Mucosa of descending colon (tissue), 3 donors: ENCODE results near the gene HIGD1C. TPM values are rescaled to one million over a fixed set of nuclear protein-coding genes. Genes with fewer than 3 reads are reported as not detected.
A peak's percentile ranks its signal among the peaks of the same experiment; 100 is the strongest.
"Not testable (repeated sequence)": the region's sequence is repeated elsewhere in the genome, so short reads cannot be mapped to it uniquely, and the experiment has no call there.

Experiments
- ATAC-seq: fragments of 200-7000 bp; cut with Tn5 transposase; one replicate; pipeline ENCODE4 v1.9.1; 2020; ENCODE audit warnings: mild to moderate bottlenecking, moderate library complexity
- DNase-seq, 3 donors: peaks; one replicate each; pipeline ENCODE4 v3.0.0-alpha.2; 2020
- H3K36me3 ChIP-seq: fragments of 200-600 bp; one replicate; pipeline ENCODE4 v1.8.0; 2021; ENCODE audit warnings: low read depth, mild to moderate bottlenecking
- H3K4me1 ChIP-seq: fragments of 200-600 bp; one replicate; pipeline ENCODE4 v1.8.0; 2021; ENCODE audit warnings: low read depth, mild to moderate bottlenecking
- H3K4me3 ChIP-seq: fragments of 200-600 bp; one replicate; pipeline ENCODE4 v1.8.0; 2021; ENCODE audit warnings: mild to moderate bottlenecking
- H3K9me3 ChIP-seq: fragments of 200-600 bp; one replicate; pipeline ENCODE4 v1.8.0; 2021; ENCODE audit warnings: mild to moderate bottlenecking
- CTCF ChIP-seq: fragments of 200-600 bp; IDR thresholded peaks from one replicate; pipeline ENCODE4 v1.8.0; 2022; ENCODE audit warnings: antibody characterized with exemption, mild to moderate bottlenecking
- intact Hi-C, 2 donors: fragments of 100-400 bp; cut with DNase I in 1 of 2; cut with micrococcal nuclease in 1 of 2; formaldehyde crosslinking; loops; one replicate each; pipeline versions ENCODE4 v1.11.0 to v1.11.1; 2022; cut with DNase I, micrococcal nuclease
- total RNA-seq, 3 donors: library from RNA; stranded (reverse); fragmentation: NEBNext Ultra II Directional in 2 of 3; extraction: Animal tissue kit (Norgen Biotek cat#: 25700) in 2 of 3; gene quantifications; one replicate each; pipeline versions ENCODE4 v1.2.1 to v1.2.4, GENCODE V29; 2021 to 2023
- donor health status: DM: no; HTN: no; CAD: no; lungs with moderate emphysema.
- donor health status: DM: no; HTN: no; CAD: no.
- donor health status: DM: no; HTN: yes; CAD: no.

The HIGD1C gene
- total RNA-seq, 3 donors from 2014 or later, result not detected

GRCh38 chr12:51008329-51009055 is 56.1 kb downstream of the HIGD1C start:
- intact Hi-C loops, result no loop called here
- Histone ChIP-seq H3K9me3 (no peaks in the 10 kb centered on the region), H3K36me3 (no peaks in the 10 kb centered on the region), H3K4me1 (peaks cover 3% of the 10 kb centered on the region), H3K4me3 (no peak overlapping the region)
- no peak for TF ChIP-seq CTCF
- DNase-seq (no peak), ATAC-seq (no peak)

- intact Hi-C loops, result no loop called here
- no peak for TF ChIP-seq CTCF
Measured at GRCh38 chr12:51009056-51009440, 56.7 kb downstream of the HIGD1C start.

DNA sequence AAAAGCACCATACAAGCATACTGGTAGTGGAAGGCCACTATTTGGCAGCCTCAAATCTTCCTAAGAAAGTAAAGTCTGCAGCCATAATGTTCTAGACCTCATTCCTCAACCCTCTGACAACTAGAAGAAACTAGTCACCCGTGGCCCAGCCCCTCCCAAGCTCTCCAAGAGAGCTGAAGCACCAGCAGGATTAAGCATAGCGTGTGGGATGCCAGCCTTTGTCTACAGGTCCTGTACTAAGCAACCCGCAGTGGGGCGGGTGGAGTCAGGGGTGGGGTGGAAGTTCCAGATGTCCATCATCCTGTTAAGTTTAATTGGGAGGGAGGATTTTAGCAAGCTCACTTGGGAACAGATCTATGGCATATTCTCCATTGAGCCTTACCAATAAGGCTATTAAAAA is 59.6 kb downstream of the HIGD1C start:
- peak; percentile 38 for ATAC-seq
- Histone ChIP-seq H3K4me1 (no peaks in the 10 kb centered on the region), H3K9me3 (no peaks in the 10 kb centered on the region), H3K36me3 (no peaks in the 10 kb centered on the region), H3K4me3 (no peak overlapping the region)
- intact Hi-C loops, result no loop called here
- no peak for DNase-seq
- TF ChIP-seq CTCF, result no peak

More at GRCh38 chr12:51009056-51009440, 56.7 kb downstream of the HIGD1C start:
- ATAC-seq (peak; percentile 75), DNase-seq (peak; percentile 43 to 73 (median 55))
- no peaks in the 10 kb centered on the region for H3K9me3 ChIP-seq
- H3K36me3 ChIP-seq, result no peaks in the 10 kb centered on the region
- H3K4me3 ChIP-seq, result no peak overlapping the region
- peaks cover 3% of the 10 kb centered on the region for H3K4me1 ChIP-seq

DNA sequence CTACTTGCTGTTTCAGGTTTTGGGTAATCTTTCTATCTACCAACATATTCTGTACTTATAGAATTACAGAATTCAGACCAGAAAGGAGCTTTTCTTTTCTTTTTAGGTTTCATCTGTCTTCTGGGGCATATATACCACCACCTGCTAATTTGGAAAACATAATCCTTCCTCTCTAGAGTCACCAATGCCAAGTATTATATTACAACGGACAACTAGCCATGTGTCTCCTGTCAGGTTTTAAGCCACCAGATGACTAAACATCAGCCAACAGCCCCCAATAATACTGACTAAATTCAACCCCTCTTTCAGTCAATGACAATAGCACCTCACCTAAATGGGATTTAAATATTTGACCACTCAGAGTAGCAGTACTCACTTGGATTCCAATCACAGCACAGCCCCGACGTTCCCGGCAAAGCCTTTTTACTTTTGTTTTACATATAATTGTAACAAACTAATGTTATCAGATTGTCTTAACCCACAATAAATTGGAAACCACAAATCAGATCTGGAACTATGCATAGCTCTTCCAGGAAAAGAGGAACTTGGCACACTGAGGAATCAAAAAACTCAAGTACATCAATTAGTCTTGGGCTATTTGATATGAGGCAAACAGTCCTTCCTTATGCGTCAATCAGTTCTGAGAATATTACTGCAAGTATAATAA is 60.4 kb downstream of the HIGD1C start:
- DNase-seq (no peak), ATAC-seq (no peak)
- Histone ChIP-seq H3K36me3 (no peaks in the 10 kb centered on the region), H3K9me3 (no peaks in the 10 kb centered on the region), H3K4me1 (no peaks in the 10 kb centered on the region), H3K4me3 (no peak overlapping the region)
- TF ChIP-seq CTCF, result no peak
- intact Hi-C loops, result no loop called here

GRCh38 chr12:51013441-51013840 is 61.1 kb downstream of the HIGD1C start:
- no peaks in the 10 kb centered on the region for H3K4me1 ChIP-seq

DNA sequence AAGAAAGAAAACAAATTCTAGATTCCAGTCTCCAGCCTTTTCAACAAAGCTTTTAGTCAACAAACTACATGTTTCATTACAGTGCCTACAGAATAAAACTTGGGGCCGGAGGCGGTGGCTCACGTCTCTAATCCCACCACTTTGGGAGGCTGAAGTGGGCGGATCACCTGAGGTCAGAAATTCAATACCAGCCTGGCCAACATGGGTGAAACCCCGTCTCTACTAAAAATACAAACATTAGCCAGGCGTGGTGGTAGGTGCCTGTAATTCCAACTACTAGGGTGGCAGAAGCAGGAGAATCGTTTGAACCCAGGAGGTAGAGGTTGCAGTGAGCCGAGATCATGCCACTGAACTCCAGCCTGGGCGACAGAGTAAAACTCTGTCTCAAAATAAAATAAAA is 62.1 kb downstream of the HIGD1C start:
- intact Hi-C loops, result not testable (repeated sequence)

More at GRCh38 chr12:51013441-51013840, 61.1 kb downstream of the HIGD1C start:
- Histone ChIP-seq H3K4me3 (no peak overlapping the region), H3K9me3 (no peaks in the 10 kb centered on the region), H3K36me3 (no peaks in the 10 kb centered on the region)
- intact Hi-C loops, result no loop called here
- DNase-seq, result no peak
- ATAC-seq, result no peak
- no peak for TF ChIP-seq CTCF

More for the DNA sequence above, 62.1 kb downstream of the HIGD1C start:
- not testable (repeated sequence) for ATAC-seq, H3K4me1 ChIP-seq, H3K36me3 ChIP-seq, DNase-seq, H3K9me3 ChIP-seq, H3K4me3 ChIP-seq
